ENCODE results near the gene PEAK3. TPM values are rescaled to one million over a fixed set of nuclear protein-coding genes. Genes with fewer than 3 reads are reported as not detected.

PEAK3 gene
- total RNA-seq, 1 donor from 2014 or later, result 7.5 TPM

- peaks cover 55% of the 10 kb centered on the region for H3K36me3 ChIP-seq
- ATAC-seq, result no peak
- no peak overlapping the region for H3K4me3 ChIP-seq
- TF ChIP-seq CTCF (IDR thresholded peaks at IDR 0.05), result no peak
- intact Hi-C loops (cut with DNase I), result no loop called here
- H3K9me3 ChIP-seq, result no peaks in the 10 kb centered on the region
- H3K27ac ChIP-seq, result no peak overlapping the region
- peaks cover 67% of the 10 kb centered on the region for H3K4me1 ChIP-seq
- no peaks in the 10 kb centered on the region for H3K27me3 ChIP-seq (ENCODE audit: low read depth)
- no peak for DNase-seq
Observed at GRCh38 chr19:2242816-2243215, 39.2 kb downstream of the PEAK3 start.

- intact Hi-C loops (cut with DNase I), result no loop called here
- H3K27me3 ChIP-seq (ENCODE audit: low read depth), result no peaks in the 10 kb centered on the region
- no peak for DNase-seq
- no peak for ATAC-seq
- peaks cover 70% of the 10 kb centered on the region for H3K4me1 ChIP-seq
- peak overlapping the region; percentile 73 for H3K27ac ChIP-seq
- H3K9me3 ChIP-seq, result no peaks in the 10 kb centered on the region
- no peak for TF ChIP-seq CTCF (IDR thresholded peaks at IDR 0.05)
- peaks cover 48% of the 10 kb centered on the region for H3K36me3 ChIP-seq
- no peak overlapping the region for H3K4me3 ChIP-seq
Observed at GRCh38 chr19:2242092-2242537, 39.9 kb downstream of the PEAK3 start.

- peak; percentile 73 for DNase-seq
- Histone ChIP-seq H3K36me3 (peaks cover 38% of the 10 kb centered on the region), H3K27me3 (ENCODE audit: low read depth) (no peaks in the 10 kb centered on the region), H3K9me3 (no peaks in the 10 kb centered on the region), H3K4me1 (peaks cover 64% of the 10 kb centered on the region), H3K4me3 (peak overlapping the region; percentile 51), H3K27ac (peak overlapping the region; percentile 73)
- intact Hi-C loops (cut with DNase I), result no loop called here
- no peak for TF ChIP-seq CTCF (IDR thresholded peaks at IDR 0.05)
- peak; percentile 54 to 57 for ATAC-seq
Observed at GRCh38 chr19:2240881-2241760, 40.9 kb downstream of the PEAK3 start.

DNA sequence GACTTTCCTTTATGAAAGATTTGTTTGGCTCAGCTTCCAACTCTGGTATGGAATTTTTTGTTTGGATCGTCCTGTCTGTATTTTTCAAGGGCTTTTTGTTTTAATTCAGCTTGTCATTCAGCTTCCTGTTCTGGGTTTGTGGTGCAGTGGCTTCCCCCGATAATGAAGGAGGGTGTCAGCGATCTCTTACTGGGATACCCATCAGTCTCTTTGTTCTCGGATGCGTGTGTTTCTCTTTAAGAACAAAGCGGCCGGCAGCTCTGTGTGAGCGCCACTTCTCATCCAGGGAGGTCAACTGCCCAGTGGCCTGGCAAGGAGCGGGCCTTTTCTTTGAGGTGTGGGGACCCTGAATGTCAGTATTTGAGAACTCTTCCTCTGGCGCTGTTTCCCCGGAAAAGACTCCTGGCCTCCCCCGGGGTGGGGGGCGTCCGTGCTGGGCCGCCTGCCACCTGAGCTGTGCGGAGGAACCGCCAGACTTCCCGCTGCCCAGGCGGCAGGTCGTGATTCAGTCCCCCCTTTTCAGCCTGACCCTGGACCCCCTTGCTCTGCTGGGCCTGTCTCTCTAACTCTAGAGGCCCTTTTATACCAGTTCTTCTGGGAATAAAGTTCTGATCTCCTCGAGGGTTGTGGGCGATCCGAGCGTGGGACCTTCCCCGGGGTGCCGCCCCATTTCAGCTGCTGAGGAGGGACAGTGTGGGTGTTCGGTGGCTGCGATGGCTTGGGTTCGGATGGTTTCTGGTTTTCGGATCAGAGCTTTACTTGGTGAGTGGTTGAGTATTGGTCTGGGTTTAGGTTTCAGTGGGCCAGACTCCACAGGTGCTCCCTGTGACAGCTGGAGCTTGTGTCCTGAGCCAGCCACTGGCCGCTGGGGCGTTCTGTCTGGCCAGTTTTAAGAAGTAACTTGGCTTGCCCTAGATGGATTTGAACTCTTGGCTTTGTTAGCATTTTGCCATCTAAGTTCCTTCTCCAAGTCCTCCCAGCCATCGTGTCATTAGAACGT, 41.9 kb downstream of the PEAK3 start:
- intact Hi-C loops (cut with DNase I), result no loop called here
- DNase-seq, result no peak
- Histone ChIP-seq H3K9me3 (no peaks in the 10 kb centered on the region), H3K4me3 (peak overlapping the region; percentile 51), H3K36me3 (peaks cover 28% of the 10 kb centered on the region), H3K27ac (peak overlapping the region; percentile 73), H3K27me3 (ENCODE audit: low read depth) (no peaks in the 10 kb centered on the region), H3K4me1 (peaks cover 67% of the 10 kb centered on the region)
- ATAC-seq, result no peak
- no peak for TF ChIP-seq CTCF (IDR thresholded peaks at IDR 0.05)

- Histone ChIP-seq H3K4me3 (peak overlapping the region; percentile 51), H3K36me3 (peaks cover 20% of the 10 kb centered on the region), H3K27me3 (ENCODE audit: low read depth) (no peaks in the 10 kb centered on the region), H3K4me1 (peaks cover 76% of the 10 kb centered on the region), H3K9me3 (no peaks in the 10 kb centered on the region), H3K27ac (peak overlapping the region; percentile 73)
- DNase-seq (no peak), ATAC-seq (no peak)
- no peak for TF ChIP-seq CTCF (IDR thresholded peaks at IDR 0.05)
- intact Hi-C loops (cut with DNase I), result no loop called here
Observed at GRCh38 chr19:2239173-2239572, 42.8 kb downstream of the PEAK3 start.
